HG03575 (cell line): ENCODE data around the gene CNOT6L.
"Not testable (repeated sequence)": the region's sequence is repeated elsewhere in the genome, so short reads cannot be mapped to it uniquely, and the experiment has no call there.

Source experiments
- ATAC-seq: cut with Tn5 transposase; IDR thresholded peaks from one replicate; pipeline ENCODE4 v1.9.1; 2021; ENCODE audit not compliant: unreplicated experiment, insufficient number of reproducible peaks, low FRiP score; ENCODE audit errors: extremely low read depth

The CNOT6L gene

GRCh38 chr4:77788990-77789389 lies 30.2 kb downstream of the CNOT6L start:
- no peak for ATAC-seq

DNA sequence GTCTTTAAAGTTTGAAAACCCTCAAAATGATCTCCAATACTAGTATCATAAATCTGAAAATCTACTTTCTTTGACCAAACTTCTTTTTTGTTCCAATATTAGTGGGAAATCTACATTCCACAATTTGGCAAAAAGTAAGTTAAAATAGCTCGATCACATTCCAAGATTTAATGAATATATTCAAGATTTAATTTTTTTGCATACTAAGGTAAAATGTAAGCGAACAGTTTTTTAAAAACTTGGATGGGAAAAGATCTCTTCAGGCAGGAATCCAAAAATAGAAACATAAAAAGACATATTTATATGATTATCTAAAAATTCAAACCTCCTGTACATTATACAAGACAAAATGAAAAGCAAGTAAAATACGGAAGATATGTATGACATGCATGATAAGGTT lies 31.2 kb downstream of the CNOT6L start:
- ATAC-seq, result no peak

- ATAC-seq, result no peak
Observed at GRCh38 chr4:77785669-77786068, 33.5 kb downstream of the CNOT6L start.

DNA sequence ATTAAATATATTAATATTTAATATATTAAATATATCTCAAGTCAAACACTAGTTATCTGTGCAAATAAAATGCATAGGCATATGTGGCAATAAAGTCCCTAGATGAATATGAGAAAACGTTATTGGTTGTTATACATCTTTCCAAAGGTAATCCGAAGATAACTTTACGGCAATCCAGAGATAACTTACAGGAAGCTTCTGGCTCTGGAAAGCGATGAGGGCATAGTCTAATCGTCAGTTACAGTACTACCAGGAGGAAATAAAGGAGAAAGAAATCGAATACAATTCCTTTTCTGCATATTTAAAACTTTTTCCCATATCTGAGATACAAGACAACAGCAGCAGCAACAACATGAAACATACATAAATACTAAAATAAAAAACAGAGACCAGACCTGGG lies 35.3 kb downstream of the CNOT6L start:
- no peak for ATAC-seq

DNA sequence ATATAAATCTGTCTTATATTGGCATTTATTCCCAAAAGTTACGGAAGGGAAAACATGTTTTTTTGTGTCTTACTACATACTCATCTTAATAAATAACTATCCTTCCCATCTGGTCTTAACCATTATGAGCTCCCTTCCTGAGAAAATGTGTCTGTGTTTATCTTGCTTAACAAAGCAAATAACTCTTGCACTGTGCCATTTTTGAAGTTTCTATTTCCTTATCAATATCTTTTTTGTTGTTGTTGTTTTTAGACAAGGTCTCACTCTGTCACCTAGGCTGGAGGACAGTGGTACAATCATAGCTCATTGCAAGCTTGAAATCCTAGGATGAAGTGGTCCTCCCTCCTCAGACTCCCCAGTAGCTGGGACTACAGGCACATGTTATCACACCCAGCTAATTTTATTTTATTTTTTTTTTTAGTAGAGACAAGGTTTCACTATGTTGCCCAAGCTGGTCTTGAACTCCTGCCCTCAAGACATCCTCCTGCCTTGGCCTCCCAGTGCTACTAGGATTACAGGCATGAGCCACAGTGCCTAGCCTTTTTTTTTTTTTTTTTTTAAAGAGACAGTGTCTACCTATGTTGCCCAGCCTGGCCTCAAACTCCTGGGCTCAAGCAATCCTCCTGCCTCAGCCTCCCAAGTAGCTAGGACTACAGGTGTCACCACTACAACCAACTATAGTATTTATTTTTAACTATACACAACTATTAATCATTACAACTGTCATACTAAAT lies 36.9 kb downstream of the CNOT6L start:
- no peak for ATAC-seq

DNA sequence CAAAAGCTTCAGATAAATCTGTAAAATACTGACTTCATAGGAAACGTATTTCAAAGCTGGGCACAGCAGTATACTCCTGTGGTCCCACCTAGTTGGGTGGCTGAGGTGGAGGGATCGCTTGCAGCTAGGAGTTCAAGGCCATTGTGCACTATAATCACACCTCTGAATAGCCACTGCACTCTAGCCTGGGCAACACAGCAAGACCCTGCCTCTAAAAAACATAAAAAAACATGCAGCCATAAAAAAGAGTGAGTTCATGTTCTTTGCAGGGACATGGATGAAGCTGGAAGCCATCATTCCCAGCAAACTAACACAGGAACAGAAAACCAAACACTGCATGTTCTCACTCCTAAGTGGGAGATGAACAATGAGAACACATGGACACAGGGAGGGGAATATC lies 38.4 kb downstream of the CNOT6L start:
- ATAC-seq, result not testable (repeated sequence)

DNA sequence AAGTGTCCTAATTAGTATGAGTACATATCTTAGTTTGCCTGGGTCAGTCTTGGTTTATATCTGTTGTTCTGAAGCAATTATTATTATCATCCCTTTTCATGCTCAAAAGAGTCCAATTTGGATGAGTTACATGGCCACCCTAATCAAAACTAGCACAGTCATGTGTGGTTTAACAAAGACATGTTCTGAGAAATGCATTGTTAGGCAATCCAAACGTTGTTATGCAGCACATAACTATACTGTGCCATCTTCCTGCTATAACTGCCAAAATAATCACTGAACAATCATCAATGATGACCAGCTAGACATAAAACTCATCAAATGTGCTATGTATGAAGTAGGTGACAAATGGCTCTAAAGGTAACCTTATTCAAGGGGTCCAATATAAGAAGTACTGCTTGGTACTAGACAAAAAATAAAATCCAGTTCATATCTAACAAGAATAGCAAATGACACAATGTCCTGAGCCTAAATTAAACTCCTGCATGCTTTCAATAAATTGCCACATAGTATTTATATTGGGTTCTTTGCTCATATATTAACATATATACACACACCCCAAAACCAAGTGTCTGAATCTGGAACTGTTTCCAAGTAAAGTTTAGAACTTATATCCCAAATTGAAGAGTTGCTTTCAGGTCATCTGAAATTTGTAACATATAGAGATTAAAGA lies 41.9 kb downstream of the CNOT6L start:
- no peak for ATAC-seq

GRCh38 chr4:77776182-77777134 lies 42.7 kb downstream of the CNOT6L start:
- ATAC-seq, result no peak

- ATAC-seq, result no peak
Observed at GRCh38 chr4:77773101-77773500, 46.1 kb downstream of the CNOT6L start.

DNA sequence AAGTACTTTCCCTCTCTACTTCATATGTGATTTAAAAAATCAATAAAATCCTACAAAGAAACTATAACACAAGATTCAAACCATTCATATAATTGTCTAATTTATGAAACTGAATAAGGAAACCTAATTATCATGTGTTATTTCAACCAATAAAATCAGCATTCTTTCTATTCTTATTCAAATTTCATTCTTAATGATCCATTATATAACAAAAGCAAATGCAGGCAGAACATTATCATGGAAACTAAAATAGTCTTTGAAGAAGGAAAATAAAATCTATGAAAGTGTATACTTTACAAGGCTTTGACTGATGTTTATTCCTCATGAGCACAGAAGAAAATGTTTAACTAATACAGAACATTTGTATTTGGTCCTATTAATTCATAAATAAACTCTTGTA lies 47.6 kb downstream of the CNOT6L start:
- no peak for ATAC-seq

GRCh38 chr4:77765720-77766119 lies 53.4 kb downstream of the CNOT6L start:
- no peak for ATAC-seq

- ATAC-seq, result no peak
Observed at GRCh38 chr4:77762531-77762930, 56.6 kb downstream of the CNOT6L start.

- ATAC-seq, result no peak
Observed at GRCh38 chr4:77761595-77761994, 57.6 kb downstream of the CNOT6L start.

GRCh38 chr4:77758804-77759203 lies 60.4 kb downstream of the CNOT6L start:
- no peak for ATAC-seq

DNA sequence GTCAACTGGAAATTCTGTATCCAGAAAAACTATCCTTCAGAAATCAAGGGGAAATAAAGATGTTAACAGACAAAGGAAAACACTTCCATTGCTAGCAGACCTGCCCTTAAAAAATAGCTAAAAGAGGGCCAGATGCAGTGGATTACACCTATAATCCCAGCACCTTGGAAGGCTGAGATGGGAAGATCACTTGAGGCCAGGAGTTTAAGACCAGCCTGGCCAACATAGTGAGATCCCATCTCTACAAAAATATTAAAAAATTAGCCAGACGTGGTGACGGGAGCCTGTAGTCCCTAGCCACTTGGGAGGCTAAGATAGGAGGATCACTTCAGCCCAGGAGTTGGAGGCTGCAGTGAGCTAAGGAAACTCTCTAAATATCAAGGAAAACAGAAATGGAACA lies 67.4 kb downstream of the CNOT6L start:
- ATAC-seq, result no peak

- ATAC-seq, result no peak
Observed at GRCh38 chr4:77745792-77746191, 73.4 kb downstream of the CNOT6L start.

DNA sequence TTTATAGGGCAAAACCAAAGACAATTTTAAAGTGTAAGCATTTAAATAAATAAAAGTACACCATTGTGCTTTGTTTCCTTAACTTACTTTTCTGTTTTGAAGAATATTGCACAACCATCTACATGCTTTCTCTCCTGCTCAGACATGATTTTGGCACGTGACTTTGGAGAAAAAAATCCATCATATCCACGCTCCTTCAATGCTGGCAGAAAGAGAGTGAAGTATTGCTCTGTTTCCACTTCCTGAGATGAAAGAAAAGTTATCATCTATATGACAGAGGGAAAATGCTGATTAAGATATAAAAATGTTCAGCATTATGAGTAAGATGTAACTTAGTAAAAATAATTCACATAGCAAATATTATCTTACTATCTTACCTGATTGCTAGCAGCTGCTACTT lies 77.1 kb downstream of the CNOT6L start:
- no peak for ATAC-seq

DNA sequence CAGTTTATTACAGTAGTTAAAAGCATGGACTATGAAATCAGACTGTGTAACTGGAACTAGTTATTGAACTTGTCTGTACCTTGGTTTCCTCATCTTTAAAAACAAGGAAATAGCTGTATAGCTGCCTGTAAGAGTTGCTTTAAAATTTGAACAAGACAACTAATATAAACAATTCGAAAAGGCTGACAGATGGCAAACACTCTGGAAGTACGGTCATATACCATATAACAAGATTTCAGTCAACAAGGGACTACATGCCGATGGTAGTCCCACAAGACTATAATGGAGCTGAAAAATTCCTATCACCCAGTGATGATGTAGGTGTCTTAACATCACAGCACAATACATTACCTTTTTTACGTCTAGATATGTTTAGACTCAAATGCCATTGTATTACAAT lies 78.7 kb downstream of the CNOT6L start:
- no peak for ATAC-seq

- ATAC-seq, result peak; percentile 83
Observed at GRCh38 chr4:77734928-77735327, 84.2 kb downstream of the CNOT6L start.

DNA sequence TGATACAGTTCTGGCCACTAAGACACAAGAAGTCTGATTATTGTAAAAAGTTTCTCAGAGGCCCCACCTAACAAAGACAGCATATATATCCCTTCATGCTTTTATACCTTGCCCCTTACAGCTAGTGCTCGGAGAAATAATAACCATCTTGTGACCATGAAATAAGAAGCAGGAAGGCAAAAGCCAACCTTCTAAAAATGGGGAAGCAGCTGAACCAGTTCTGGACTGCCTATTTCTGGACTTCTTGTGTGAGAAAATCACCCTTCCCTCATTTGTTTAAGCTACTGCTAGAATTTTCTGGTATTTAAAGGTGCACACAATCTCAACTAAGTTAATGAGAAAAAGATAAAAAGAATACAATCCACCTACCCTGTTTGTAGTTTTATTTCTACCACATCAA lies 87.5 kb downstream of the CNOT6L start:
- no peak for ATAC-seq
